Measurements from ENCODE around the gene FAM13C.

DNA sequence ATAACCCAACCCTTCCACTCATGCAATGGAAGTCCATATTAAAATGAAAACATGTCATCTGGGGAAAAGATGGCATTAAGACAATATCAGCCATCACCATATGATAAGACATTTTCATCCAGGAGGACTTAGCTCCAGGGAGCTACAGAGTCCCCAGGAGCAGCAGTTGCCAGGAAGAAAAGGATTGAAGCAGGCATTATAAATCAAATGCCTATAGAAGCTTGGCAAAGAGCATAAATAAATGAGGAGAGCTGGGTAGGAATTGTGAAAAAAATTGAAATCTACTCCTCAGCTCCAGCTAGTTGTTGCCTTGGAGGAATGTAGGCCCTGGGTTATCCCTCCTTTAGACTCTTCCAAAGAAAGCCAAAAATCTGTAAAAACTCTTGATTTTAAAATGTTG is 42.5 kb downstream of the FAM13C start:
- no peak for TF ChIP-seq POLR2AphosphoS5 (IDR thresholded peaks at IDR 0.05; ENCODE audit: low read depth, low read length)
- no peak for TF ChIP-seq POLR2A (IDR thresholded peaks at IDR 0.05; ENCODE audit: low read depth, low read length)
- no peak for TF ChIP-seq TAF1 (IDR thresholded peaks at IDR 0.05; ENCODE audit: borderline replicate concordance, low read depth, low read length)
